ENCODE results near the gene ALDOB.
"Not testable (repeated sequence)": the region's sequence is repeated elsewhere in the genome, so short reads cannot be mapped to it uniquely, and the experiment has no call there.

ALDOB gene

DNA sequence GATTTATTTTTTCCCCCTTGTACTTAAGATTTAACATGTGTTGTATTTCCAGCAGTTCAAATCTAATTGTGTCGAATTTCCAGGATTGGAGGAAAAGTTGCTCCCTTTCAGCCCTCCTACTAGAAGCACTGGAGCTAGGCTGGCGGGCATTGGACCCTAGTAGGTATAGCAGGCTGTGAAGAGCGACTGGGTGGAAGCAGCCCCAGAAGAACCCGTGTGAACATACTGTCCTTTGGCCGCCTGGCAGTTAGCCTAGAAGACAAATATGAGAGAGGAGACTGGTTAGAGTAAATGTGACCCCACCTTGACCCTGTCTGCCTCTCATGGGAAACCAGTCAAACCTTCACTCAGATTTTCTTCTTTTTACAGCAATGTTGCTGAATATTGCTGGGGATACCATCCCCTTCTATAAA is 13.9 kb downstream of the ALDOB start:
- no peak for DNase-seq (ENCODE audit: low spot score)

- DNase-seq (ENCODE audit: low spot score) = no peak
Observed at GRCh38 chr9:101419863-101420262, 15.7 kb downstream of the ALDOB start.

DNA sequence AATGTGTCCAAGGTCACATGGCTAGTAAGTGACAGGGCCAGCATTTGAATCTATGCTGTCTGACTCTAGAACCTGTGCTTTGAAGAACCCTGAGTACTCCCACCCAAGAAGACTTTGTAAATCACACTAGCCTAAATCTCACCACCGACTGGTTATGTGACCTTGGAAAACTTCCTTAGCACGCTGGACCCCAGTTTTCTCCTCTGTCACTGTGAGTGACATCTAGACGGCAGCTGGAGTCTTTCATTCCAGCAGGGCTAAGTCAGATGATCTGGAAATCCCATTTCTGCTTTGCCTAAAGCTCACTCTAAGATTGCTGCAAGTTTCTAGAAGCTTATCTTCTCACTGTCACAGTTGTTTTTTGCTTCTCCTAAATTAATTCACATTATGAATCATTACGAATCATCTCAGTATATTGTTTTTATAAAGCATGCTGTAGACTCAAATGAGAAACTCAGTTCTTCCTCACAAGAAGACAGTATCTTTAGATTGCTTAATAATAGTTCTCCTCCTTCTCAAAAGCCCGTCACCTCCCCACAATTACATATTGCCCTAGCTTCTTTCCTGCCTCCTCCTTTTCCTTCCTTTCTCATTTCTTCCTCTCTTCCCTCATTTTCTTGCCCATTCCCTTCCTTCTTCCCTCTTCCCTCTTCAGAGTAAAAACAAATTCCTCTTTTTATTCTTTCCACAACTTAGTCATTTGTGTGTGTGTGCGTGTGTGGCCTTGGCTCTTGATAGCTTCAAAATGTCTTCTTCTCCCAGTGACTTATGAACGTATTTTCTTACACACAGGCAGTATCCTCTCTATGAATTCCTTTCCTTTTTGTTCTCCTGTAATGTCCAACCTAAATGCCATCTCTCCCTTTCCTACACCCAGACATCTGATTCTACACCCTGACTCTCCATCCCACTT is 16.8 kb downstream of the ALDOB start:
- DNase-seq (ENCODE audit: low spot score) = no peak

DNA sequence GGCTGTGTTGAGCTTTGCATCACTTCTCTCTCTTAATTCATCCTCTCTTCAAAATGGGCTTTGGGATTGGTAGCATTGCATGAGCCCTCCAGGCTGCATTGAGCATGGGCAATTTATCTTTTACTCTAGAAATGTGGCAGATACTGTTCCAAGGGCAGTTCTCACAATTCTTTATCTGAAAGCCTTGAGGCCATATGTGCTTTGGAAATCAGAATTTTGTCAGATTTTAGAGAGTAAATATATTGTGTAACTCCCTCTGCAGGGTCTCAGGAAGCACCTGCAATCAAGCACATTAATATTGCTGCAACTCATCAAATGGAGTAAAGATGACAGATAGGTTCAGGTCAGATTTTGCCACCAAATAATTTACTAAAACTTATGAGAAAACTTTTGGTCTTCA is 17.6 kb downstream of the ALDOB start:
- DNase-seq (ENCODE audit: low spot score) = no peak

DNA sequence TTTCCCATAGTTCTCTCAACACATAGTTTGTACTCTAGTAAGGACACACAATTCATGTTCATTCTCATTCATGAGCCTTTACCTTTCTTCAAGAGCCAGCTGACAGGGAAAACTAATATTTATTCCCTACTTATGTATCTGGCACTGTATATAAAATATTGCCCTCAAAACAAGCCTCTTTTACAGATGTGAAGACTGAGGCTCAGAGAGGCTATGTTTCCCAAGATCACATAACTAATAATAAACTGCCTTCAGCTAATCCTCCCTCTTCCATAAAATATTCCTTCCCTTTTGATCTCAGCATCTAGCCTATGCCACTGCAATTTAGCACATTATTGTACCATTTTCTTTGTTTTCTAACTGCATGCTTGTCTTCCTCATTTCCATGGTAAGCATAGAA is 18.2 kb downstream of the ALDOB start:
- DNase-seq (ENCODE audit: low spot score) = no peak

GRCh38 chr9:101415578-101415977 is 20.0 kb downstream of the ALDOB start:
- no peak for DNase-seq (ENCODE audit: low spot score)

GRCh38 chr9:101414839-101415238 is 20.7 kb downstream of the ALDOB start:
- DNase-seq (ENCODE audit: low spot score) = no peak

DNA sequence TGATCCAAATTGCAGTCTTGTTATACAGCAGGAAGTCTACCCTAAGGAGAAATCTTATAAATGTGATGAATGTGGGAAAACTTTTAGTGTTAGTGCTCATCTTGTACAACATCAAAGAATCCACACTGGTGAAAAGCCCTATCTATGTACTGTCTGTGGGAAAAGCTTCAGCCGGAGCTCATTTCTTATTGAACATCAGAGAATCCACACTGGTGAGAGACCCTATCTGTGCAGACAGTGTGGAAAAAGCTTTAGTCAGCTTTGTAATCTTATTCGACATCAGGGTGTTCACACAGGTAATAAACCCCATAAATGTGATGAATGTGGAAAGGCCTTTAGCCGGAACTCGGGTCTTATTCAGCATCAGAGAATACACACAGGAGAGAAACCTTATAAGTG is 26.5 kb downstream of the ALDOB start:
- no peak for DNase-seq (ENCODE audit: low spot score)

DNA sequence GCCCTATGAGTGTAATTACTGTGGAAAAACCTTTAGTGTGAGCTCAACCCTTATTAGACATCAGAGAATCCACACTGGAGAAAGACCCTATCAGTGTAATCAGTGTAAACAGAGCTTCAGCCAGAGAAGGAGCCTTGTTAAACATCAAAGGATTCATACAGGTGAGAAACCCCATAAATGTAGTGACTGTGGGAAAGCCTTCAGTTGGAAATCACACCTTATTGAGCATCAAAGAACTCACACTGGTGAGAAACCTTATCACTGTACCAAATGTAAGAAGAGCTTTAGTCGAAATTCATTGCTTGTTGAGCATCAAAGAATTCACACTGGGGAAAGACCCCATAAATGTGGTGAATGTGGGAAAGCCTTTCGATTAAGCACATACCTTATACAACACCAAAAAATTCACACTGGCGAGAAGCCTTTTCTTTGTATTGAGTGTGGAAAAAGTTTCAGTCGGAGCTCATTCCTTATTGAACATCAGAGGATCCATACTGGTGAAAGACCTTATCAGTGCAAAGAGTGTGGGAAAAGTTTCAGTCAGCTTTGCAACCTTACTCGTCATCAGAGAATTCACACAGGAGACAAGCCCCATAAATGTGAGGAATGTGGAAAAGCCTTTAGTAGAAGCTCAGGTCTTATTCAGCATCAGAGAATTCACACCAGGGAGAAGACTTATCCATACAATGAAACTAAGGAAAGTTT is 27.0 kb downstream of the ALDOB start:
- DNase-seq (ENCODE audit: low spot score) = no peak

DNA sequence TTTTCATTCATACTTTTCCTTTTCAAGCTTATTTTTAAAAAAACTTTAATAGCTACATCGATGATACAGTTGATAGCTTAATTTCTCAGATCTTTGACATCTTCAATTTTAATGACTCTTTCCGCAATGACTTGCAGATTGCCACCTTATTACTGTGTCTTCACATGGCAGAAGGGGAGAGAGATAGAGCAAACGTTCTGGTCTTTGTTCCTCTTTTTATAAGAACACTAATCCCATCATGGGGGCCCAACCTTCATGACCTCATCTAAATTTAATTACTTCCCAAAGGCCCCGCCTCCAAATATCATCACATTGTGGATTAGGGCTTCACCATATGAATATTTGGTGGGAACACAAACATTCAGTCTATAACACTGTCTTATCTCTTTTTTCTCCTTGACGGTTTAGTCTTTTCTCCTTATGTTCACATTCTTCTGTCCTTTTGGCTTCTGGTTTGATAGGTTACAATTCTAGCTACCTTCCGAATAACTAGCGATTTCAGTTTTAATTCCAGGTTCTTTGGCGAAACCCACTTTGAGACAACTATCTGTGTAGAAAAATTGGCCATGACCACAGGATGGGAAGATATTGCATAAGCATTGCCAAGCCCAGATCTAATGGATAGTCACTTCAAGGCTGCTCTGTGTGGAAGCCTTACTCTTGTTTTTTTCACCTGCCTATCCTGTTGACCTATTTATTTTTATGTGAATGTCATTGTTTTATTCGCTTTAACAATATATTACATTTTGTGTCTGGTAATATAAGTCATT is 31.9 kb downstream of the ALDOB start:
- DNase-seq (ENCODE audit: low spot score) = no peak

DNA sequence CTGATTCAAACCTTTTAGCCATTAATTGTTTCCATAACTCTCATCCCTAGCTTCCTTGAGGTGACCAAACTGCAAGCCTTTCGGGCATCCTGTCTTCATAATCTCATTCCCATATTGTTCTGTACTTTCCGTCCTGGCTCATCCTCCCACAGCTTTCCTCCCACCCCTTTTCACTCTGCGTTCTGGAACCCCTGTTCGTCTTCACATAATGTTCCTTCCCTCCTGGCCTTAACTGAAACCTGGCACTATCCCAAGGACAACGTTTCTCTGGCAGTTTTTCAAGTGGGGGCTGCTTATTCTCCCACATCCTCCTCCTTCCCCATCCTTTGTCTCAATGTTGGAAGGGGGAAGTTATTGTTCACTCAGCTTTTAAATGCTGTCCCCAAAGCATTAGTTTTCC is 35.5 kb downstream of the ALDOB start:
- no peak for DNase-seq (ENCODE audit: low spot score)

- no peak for DNase-seq (ENCODE audit: low spot score)
Observed at GRCh38 chr9:101399643-101399970, 36.0 kb downstream of the ALDOB start.

GRCh38 chr9:101398930-101399642 is 36.5 kb downstream of the ALDOB start:
- no peak for DNase-seq (ENCODE audit: low spot score)

DNA sequence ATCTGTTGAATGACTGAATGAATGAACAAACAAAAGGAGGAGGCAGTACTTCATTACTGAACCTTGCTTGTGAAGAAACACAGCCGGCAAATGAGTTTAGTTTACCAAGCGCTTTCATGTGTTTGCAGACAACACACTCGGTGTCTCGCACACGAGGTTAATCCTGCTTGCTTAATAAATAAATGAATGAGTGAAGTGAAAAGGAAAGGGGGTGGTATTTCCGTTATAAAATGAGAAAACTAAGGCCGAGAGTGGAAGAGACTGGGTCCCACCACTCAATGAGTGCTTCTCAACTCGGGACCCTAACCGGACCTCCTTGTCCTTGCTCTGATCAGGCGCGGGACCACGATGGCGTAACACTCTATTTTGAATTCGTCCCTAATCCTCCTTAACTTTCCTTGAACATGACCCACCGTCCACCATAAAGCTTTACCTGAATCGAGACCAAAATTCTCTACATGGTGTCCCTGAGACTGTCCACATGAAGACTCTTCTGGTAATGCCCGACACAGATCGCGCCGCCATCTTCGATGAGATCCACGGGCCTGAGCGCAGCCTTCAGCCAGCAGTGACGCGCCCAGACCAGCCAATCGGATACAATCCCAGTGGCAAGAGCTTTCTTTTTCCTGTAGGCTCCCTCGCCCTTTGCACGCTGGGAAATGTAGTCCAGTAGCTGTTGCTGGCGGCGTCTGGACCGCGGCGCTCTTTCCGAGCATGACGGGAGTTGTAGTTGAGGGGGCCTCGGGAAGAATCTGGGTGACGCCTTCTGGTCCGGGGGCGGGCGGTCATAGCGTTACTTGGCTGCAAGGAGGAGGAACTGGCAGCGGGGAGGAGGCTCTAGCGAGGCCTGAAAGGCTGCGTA is 37.3 kb downstream of the ALDOB start, which contains the start of the genes MRPL50 and ZNF189:
Gene MRPL50 (minus strand): TSS at position 551 of the 862 bp plus-strand sequence. CDS start 26 bp downstream, at position 525.
Gene ZNF189 (plus strand): TSS at position 784 of the 862 bp plus-strand sequence. CDS start 306 bp downstream, outside the sequence.
- peak; percentile 97 for DNase-seq (ENCODE audit: low spot score)

DNA sequence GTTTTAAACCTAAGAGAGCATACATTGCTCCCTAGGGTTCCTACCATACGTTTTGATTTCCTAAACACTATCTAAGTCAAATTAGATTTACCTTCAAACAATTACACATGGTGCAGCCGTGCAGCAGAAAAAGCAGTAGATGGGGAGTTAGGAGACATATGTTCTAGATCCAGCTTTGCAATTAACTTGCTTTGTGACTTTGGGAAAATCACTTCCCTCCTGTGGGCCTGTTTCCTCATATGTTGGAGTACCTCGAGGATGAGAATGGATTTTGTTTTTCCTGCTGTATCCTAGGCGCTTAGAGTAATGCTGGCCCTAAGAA is 37.9 kb downstream of the ALDOB start:
- no peak for DNase-seq (ENCODE audit: low spot score)

- DNase-seq (ENCODE audit: low spot score) = no peak
Observed at GRCh38 chr9:101394687-101395086, 40.9 kb downstream of the ALDOB start.

DNA sequence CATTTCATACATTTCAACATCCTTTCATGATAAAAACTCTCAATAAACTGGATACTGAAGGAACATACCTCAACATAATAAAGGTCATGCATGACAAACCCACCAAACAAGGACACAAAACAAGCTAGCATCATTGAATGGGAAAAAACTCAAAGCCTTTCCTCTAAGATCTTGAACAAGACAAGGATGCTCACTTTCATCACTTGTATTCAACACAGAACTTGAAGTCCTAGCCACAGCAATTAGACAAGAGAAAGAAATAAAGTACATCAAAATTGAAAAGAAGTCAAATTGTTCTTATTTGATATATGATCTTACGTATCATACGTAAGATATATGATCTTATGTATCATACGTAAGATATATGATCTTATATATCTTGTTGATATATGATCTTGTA is 42.4 kb downstream of the ALDOB start:
- no peak for DNase-seq (ENCODE audit: low spot score)

DNA sequence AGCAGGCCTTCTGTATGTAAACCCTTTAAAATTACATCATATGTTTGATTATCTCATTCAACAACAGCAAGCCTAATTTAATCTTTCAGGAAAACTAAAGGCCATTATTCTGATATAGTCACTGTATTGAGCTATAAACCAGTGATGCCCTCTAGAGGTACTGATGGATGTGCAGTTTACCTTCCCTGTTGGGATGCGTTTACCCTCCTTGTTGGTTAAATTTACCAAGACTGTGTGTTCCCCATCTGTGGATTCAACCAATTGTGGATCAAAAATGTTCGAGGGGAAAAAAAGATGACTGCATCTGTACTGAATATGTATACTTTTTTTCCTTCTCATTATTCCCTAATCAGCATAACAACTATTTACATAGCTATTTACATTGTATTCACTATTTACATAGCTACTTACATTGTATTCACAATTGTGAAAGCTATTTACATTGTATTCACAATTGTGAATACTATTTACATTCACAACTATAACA is 47.0 kb downstream of the ALDOB start:
- DNase-seq (ENCODE audit: low spot score) = no peak

DNA sequence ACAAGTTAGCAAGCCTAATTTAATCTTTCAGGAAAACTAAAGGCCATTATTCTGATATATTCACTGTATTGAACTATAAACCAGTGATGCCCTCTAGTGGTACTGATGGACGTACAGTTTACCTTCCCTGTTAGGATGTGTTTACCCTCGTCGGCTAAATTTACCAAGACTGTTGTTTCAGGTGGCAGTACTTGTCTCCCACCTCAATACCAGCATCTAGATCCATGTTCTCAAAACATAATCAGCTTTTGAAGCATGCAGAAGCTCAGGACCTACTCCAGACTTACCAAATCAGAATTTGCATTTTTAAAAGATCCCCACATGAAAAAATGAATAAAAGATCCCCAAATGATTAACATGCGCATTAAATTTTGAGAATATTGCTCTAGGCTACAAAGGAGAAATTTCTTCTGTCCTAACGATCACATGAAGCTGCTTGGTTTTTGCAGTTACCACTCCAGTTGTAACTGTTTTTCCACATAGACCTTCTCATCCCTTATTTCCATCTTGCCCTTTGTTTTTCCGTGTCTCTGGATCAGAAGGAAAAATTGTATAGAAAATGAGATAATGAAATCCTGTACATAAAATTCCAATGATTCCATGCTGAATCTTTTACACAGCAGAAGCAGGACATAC is 47.6 kb downstream of the ALDOB start:
- DNase-seq (ENCODE audit: low spot score) = peak; percentile 31

DNA sequence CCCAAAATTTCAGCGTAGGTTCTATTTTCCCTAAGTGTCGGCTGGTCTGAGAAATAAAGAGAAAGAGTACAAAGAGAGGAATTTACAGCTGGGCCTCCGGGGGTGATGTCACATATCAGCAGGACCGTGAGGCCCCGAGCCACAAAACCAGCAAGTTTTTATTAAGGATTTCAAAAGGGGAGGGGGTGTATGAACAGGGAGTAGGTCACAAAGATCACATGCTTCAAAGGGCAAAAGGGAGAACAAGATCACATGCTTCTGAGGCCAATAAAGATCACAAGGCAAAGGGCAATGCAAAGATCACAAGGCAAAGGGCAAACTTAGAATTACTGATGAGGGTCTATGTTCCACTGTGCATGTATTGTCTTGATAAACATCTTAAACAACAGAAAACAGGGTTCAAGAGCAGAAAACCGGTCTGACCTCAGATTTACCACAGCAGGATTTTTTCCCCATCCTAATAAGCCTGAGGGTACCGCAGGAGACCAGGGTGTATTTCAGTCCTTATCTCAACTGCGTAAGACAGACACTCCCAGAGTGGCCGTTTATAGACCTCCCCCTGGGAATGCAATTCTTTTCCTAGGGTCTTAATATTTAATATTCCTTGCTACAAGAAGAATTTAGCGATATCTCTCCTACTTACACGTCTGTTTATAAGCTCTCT is 50.6 kb downstream of the ALDOB start, which contains the start of gene BAAT:
Gene BAAT (minus strand): TSS at position 134 of the 664 bp plus-strand sequence. CDS start 13,602 bp downstream, outside the sequence.
- not testable (repeated sequence) for DNase-seq (ENCODE audit: low spot score)

Data from GM03348 (cell line).